Measurements from ENCODE around the gene FSCN2. TPM values are rescaled to one million over a fixed set of nuclear protein-coding genes. Genes with fewer than 3 reads are reported as not detected.

Gene FSCN2
- total RNA-seq, 1 donor from 2014 or later: 6.6 TPM

DNA sequence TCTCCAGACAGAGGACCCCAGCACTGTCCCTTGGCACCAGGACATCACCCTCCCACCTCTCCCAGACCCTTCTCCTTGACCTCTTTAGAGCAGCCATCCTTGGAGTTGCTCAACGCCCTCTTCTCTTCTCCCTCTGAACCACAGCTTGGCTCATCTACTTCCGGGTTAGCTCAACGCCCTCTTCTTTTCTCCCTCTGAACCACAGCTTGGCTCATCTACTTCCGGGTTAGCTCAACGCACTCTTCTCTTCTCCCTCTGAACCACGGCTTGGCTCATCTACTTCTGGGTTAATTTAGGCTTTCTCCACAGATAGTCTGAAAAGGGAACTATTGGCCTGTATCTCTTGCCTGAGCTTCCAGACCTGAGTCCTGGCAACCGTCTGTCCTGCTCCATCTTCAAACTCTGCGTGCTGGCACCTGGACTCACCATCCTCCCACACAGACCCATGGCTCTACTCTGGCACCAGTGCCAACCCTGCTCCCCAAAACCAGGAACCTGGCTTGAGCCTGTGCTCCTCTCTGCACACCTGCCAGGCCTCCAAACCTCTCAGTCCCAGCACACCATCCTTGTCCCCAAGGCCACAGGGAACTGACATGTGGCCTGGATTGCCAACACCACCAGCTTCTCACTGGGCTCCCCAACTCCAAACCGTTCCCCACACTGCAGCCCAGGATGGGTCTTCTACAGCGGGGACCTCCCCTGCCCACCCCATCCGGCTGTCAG lies 49.3 kb downstream of the FSCN2 start:
- peak overlapping the region; percentile 21 to 29 for H3K4me3 ChIP-seq
- no peaks in the 10 kb centered on the region for H3K9me3 ChIP-seq
- no peaks in the 10 kb centered on the region for H3K27me3 ChIP-seq
- TF ChIP-seq, protein P1, sequence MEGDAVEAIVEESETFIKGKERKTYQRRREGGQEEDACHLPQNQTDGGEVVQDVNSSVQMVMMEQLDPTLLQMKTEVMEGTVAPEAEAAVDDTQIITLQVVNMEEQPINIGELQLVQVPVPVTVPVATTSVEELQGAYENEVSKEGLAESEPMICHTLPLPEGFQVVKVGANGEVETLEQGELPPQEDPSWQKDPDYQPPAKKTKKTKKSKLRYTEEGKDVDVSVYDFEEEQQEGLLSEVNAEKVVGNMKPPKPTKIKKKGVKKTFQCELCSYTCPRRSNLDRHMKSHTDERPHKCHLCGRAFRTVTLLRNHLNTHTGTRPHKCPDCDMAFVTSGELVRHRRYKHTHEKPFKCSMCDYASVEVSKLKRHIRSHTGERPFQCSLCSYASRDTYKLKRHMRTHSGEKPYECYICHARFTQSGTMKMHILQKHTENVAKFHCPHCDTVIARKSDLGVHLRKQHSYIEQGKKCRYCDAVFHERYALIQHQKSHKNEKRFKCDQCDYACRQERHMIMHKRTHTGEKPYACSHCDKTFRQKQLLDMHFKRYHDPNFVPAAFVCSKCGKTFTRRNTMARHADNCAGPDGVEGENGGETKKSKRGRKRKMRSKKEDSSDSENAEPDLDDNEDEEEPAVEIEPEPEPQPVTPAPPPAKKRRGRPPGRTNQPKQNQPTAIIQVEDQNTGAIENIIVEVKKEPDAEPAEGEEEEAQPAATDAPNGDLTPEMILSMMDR (IDR thresholded peaks at IDR 0.05): no peak
- intact Hi-C loops (cut with DNase I): no loop called here
- peaks cover 25% of the 10 kb centered on the region for H3K4me1 ChIP-seq
- H3K36me3 ChIP-seq: peaks cover 0 to 16% of the 10 kb centered on the region in 2 donors
- no peak for DNase-seq (ENCODE audit: extremely low spot score in 2 of 2)
- H3K27ac ChIP-seq: peak overlapping the region; percentile 44

DNA sequence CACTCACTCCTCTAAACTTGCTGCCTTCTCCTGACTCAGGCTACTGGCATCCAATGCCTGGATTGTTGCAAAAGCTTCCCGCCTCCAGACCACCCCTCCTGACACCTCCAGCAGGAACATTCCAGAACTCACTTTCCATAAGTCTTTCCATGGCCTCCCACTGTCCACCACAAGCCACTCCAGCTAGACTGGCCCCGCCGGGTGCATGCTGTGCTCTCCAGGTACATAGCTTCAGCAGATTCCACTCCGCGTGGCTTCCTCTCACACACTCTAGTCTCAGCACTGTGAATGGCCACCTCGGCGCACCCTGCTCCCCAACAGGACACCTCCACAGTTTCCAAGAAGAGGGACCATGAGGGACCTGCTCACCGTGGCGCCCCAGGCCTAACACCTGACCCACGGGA lies 49.9 kb downstream of the FSCN2 start:
- H3K36me3 ChIP-seq: peaks cover 0 to 22% of the 10 kb centered on the region in 2 donors
- TF ChIP-seq POLR2A (IDR thresholded peaks at IDR 0.05) (no peak), POLR2AphosphoS5 (IDR thresholded peaks at IDR 0.05; ENCODE audit: insufficient read depth in 1 of 2, low read depth in 1 of 2) (no peak)
- TF ChIP-seq, protein P1 (IDR thresholded peaks at IDR 0.05): no peak
- no peaks in the 10 kb centered on the region for H3K27me3 ChIP-seq
- intact Hi-C loops (cut with DNase I): no loop called here
- no peak for DNase-seq (ENCODE audit: extremely low spot score in 2 of 2)
- no peak overlapping the region for H3K27ac ChIP-seq
- no peak overlapping the region for H3K4me3 ChIP-seq
- peaks cover 25% of the 10 kb centered on the region for H3K4me1 ChIP-seq
- H3K9me3 ChIP-seq: no peaks in the 10 kb centered on the region

DNA sequence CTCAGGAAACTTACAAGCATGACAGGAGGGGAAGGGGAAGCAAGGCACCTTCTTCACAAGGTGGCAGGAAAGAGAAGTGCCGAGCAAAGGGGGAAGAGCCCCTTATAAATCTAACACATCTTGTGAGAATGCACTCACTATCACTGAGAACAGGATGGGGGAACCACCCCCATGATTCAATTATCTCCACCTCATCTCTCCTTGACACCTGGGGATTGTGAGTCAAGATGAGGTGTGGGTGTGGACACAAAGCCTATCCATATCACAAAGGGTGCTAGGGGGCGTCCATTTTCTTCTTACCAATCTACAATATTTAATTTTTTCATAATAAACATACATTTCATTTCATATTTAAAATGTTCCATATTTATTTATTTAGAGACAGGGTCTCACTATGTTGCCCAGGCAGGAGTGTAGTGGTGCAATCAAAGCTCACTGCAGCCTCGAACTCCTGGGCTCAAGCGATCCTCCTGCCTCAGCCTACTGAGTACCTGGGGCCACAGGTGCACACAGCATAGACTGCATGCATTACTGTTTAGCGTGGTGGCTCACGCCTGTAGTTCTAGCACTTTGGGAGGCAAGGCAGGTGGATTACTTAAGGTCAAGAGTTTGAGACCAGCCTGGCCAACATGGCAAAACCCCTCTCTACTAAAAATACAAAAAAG lies 50.5 kb downstream of the FSCN2 start:
- Histone ChIP-seq H3K27me3 (no peaks in the 10 kb centered on the region), H3K9me3 (no peaks in the 10 kb centered on the region), H3K4me1 (peaks cover 25% of the 10 kb centered on the region), H3K27ac (no peak overlapping the region), H3K36me3 (peaks cover 0 to 28% of the 10 kb centered on the region in 2 donors), H3K4me3 (no peak overlapping the region)
- intact Hi-C loops (cut with DNase I): no loop called here
- no peak for DNase-seq (ENCODE audit: extremely low spot score in 2 of 2)
- TF ChIP-seq POLR2A (IDR thresholded peaks at IDR 0.05) (no peak), POLR2AphosphoS5 (IDR thresholded peaks at IDR 0.05; ENCODE audit: insufficient read depth in 1 of 2, low read depth in 1 of 2) (no peak)
- TF ChIP-seq, protein P1 (IDR thresholded peaks at IDR 0.05): no peak

DNA sequence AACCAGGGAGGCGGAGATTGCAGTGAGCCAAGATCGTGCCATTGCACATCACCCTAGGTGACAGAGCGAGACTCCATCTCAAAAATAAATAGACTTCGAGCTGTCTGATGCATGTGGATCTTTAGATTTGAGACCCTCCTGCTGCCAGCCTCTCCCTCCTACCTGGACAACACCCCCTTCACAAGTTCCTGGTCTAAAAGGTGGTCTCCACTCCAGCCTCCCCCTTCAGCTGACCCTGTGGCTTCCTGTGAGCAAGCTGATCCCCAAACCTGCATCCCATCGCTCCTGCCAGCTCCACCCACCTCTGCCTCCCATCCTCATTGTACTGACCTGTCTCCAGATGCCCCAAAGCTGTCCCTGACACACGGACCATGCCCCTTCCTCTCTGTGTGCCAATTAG lies 51.1 kb downstream of the FSCN2 start:
- peaks cover 0 to 30% of the 10 kb centered on the region in 2 donors for H3K36me3 ChIP-seq
- intact Hi-C loops (cut with DNase I): no loop called here
- no peaks in the 10 kb centered on the region for H3K27me3 ChIP-seq
- H3K9me3 ChIP-seq: no peaks in the 10 kb centered on the region
- H3K4me1 ChIP-seq: peaks cover 25% of the 10 kb centered on the region
- no peak overlapping the region for H3K27ac ChIP-seq
- no peak overlapping the region for H3K4me3 ChIP-seq
- DNase-seq (ENCODE audit: extremely low spot score in 2 of 2): no peak
- TF ChIP-seq POLR2A (IDR thresholded peaks at IDR 0.05) (no peak), POLR2AphosphoS5 (IDR thresholded peaks at IDR 0.05; ENCODE audit: insufficient read depth in 1 of 2, low read depth in 1 of 2) (no peak)
- TF ChIP-seq, protein P1 (IDR thresholded peaks at IDR 0.05): no peak

DNA sequence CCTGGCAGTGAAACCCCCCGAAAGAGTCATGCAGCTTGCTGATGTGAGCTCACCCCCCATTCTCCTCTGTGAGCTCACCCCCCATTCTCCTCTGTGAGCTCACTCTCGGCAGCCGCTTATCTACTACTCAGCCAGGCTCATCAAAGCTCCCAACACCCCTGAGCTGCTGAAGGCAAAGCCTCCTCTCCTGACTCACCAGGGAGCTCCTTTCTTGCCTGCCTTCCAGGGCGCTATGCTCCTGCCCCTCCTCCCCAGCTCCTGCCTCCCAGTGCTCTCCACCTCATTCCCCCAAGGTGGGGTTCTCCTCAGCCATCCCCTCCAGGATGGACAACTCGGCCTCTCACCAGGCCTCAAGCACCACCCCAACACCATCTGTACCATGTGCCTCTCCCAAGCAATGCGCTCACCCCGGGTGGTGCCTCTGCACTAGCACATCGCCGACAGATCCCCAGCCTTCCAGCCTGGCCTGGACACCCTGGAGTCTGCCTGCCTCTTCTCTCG lies 51.7 kb downstream of the FSCN2 start:
- peaks cover 0 to 29% of the 10 kb centered on the region in 2 donors for H3K36me3 ChIP-seq

More for the DNA sequence above, 51.7 kb downstream of the FSCN2 start:
- no peak for DNase-seq (ENCODE audit: extremely low spot score in 2 of 2)
- Histone ChIP-seq H3K9me3 (no peaks in the 10 kb centered on the region), H3K4me1 (peaks cover 25% of the 10 kb centered on the region), H3K27ac (no peak overlapping the region), H3K27me3 (no peaks in the 10 kb centered on the region), H3K4me3 (no peak overlapping the region)
- TF ChIP-seq, protein P1 (IDR thresholded peaks at IDR 0.05): no peak
- TF ChIP-seq POLR2A (IDR thresholded peaks at IDR 0.05) (no peak), POLR2AphosphoS5 (IDR thresholded peaks at IDR 0.05; ENCODE audit: insufficient read depth in 1 of 2, low read depth in 1 of 2) (no peak)
- intact Hi-C loops (cut with DNase I): no loop called here
